Duodenal mucosa (tissue), 2 donors: ENCODE measurements around the gene GPC5.

ENCODE experiments used
- H3K27ac ChIP-seq: one replicate; pipeline ENCODE4 v1.7.0; 2013; ENCODE audit warnings: low read depth, low read length
- H3K27me3 ChIP-seq, 2 donors: one replicate each; pipeline ENCODE4 v1.7.0; 2013; ENCODE audit warnings: low read length in 2 of 2, control low read depth in 1 of 2; ENCODE audit not compliant: insufficient read depth in 2 of 2, control insufficient read depth in 1 of 2
- H3K36me3 ChIP-seq, 2 donors: one replicate each; pipeline ENCODE4 v1.7.0; 2013; ENCODE audit warnings: low read length in 2 of 2, control low read depth in 1 of 2; ENCODE audit not compliant: insufficient read depth in 2 of 2, control insufficient read depth in 1 of 2
- H3K4me1 ChIP-seq, 2 donors: one replicate each; pipeline ENCODE4 v1.7.0; 2013; ENCODE audit warnings: low read length in 2 of 2, control low read depth in 1 of 2; ENCODE audit not compliant: insufficient read depth in 2 of 2, control insufficient read depth in 1 of 2
- H3K4me3 ChIP-seq, 2 donors: one replicate each; pipeline ENCODE4 v1.7.0; 2013; ENCODE audit warnings: low read length in 2 of 2, low read depth in 1 of 2
- H3K9ac ChIP-seq, 2 donors: one replicate each; pipeline ENCODE4 v1.7.0; 2013; ENCODE audit warnings: low read length in 2 of 2, low read depth in 1 of 2
- H3K9me3 ChIP-seq, 2 donors: one replicate each; pipeline ENCODE4 v1.7.0; 2013; ENCODE audit warnings: low read length in 2 of 2, control low read depth in 1 of 2; ENCODE audit not compliant: control insufficient read depth in 1 of 2

The GPC5 gene

DNA sequence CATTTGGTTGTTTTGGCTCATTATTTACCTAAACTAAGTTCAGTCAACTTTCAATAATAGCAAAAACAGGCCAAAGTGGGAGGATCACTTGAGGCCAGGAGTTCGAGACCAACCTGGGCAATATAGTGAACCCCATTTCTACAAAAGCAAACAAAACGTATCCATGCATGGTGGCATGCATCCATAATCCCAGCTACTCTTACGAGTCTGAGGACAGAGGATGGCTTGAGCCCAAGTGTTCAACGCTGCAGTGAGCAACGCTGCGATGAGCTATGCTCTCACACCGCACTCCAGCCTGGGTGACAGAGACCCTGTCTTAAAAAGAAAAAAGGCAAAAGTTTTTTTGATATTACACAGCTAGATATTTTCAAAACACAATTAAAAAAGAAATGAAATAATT lies 1258.2 kb downstream of the GPC5 start:
- Histone ChIP-seq H3K9ac (no peak overlapping the region), H3K36me3 (no peaks in the 10 kb centered on the region), H3K4me3 (no peak overlapping the region), H3K4me1 (no peaks in the 10 kb centered on the region), H3K9me3 (no peaks in the 10 kb centered on the region), H3K27ac (no peak overlapping the region), H3K27me3 (no peaks in the 10 kb centered on the region)

DNA sequence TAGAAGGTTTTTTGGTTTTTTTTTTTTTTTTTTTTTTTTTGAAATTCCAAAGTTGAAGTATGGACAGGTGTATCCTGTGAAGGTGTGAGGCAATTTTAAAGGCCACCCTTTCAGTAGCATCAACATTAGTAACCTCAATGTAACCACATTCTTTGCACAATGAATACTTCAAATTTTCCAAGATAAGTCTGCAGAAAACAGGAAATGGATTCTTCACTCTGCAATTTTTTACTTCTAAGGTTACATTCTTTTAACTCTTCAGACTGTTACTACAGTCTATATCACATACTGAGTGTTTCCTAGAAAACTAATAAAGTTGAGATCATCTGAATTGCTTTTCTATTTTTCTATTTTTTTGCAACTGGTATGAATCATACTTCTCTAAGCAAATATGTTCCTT lies 1259.1 kb downstream of the GPC5 start:
- Histone ChIP-seq H3K4me3 (no peak overlapping the region), H3K27ac (no peak overlapping the region), H3K9ac (no peak overlapping the region), H3K27me3 (no peaks in the 10 kb centered on the region), H3K36me3 (no peaks in the 10 kb centered on the region), H3K4me1 (no peaks in the 10 kb centered on the region), H3K9me3 (no peaks in the 10 kb centered on the region)

DNA sequence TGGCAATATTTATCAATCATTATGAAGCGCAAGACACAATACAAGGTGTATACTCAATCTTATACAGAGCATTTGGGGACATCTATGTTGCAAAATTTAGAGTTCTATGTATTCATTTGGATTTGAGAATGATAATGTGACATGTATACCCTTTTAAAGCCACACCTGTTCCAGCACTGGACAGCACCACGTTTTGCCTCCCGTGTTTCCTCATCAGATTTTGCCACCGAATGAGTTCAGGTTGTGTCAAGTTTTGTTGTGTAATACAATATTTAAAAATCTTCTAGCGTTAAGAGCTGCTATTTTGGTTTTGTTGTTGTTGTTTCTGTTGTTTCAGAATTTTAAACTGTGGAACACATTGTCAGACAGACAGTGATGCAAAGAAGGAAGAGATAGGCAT lies 1259.9 kb downstream of the GPC5 start:
- H3K9me3 ChIP-seq: no peaks in the 10 kb centered on the region
- H3K9ac ChIP-seq: no peak overlapping the region
- H3K27ac ChIP-seq: no peak overlapping the region

DNA sequence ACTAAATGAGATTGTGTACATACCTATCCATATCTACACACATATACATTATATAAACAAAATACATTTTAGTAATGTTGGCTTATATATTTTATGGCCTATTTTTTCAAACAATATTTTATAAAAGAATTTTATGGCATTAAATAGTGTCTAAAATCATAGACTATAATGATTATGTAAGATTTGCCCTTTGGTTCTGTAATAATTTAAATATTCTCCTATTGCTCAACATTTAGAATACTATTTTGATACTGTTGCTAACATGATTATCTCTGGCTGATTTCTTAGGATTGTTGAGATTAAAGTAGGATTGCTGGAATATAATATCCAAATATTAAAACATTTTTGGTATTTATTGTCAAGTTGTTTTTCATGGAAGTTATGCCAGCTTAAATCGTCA lies 1263.0 kb downstream of the GPC5 start:
- H3K27ac ChIP-seq: no peak overlapping the region
- no peak overlapping the region for H3K4me3 ChIP-seq
- no peaks in the 10 kb centered on the region for H3K4me1 ChIP-seq
- no peaks in the 10 kb centered on the region for H3K36me3 ChIP-seq
- H3K27me3 ChIP-seq: no peaks in the 10 kb centered on the region
- no peak overlapping the region for H3K9ac ChIP-seq
- no peaks in the 10 kb centered on the region for H3K9me3 ChIP-seq

More for the DNA sequence above, 1259.9 kb downstream of the GPC5 start:
- Histone ChIP-seq H3K4me3 (no peak overlapping the region), H3K4me1 (no peaks in the 10 kb centered on the region), H3K27me3 (no peaks in the 10 kb centered on the region), H3K36me3 (no peaks in the 10 kb centered on the region)

DNA sequence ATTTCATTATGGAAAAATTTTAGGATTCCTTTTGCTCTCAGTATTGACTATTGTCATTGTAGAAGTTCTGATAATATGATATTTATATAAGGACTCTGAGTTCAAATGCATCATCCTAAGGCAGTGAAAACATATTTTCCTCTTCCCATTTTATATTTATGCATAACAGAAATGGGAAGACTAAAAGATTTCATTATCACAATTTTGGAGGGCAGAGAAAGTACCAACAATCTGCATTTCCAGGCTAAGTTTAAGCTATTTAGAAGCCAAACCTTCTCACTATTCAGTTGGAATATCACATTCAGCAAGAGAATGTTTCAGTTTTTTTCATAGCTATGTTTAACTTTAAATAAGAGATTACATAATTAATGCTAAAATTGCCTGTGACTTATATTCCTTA lies 1269.7 kb downstream of the GPC5 start:
- Histone ChIP-seq H3K9ac (no peak overlapping the region), H3K4me3 (no peak overlapping the region), H3K36me3 (no peaks in the 10 kb centered on the region), H3K27ac (no peak overlapping the region), H3K4me1 (no peaks in the 10 kb centered on the region), H3K27me3 (no peaks in the 10 kb centered on the region), H3K9me3 (no peaks in the 10 kb centered on the region)

DNA sequence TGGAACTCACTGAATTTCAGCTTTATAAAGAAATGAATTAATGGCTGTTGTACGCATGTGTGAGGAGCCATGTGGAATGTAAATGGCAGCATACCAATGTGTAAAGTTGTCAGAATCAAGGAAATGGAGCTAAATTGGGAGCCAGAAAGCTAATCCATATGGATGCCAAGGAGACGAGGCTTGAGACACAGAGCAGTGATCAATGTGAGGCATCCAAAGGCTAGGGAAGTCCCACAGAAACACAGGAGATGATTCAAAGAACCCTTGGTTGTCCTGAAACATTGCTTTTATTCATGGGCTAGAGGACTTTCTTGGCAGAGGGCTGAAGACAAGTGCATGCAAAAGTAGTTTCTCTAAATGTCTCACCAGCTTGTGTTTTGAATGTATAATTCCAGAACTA lies 1271.7 kb downstream of the GPC5 start:
- H3K4me1 ChIP-seq: no peaks in the 10 kb centered on the region
- no peaks in the 10 kb centered on the region for H3K9me3 ChIP-seq
- H3K36me3 ChIP-seq: no peaks in the 10 kb centered on the region
- no peak overlapping the region for H3K9ac ChIP-seq
- H3K27ac ChIP-seq: no peak overlapping the region
- H3K4me3 ChIP-seq: no peak overlapping the region
- no peaks in the 10 kb centered on the region for H3K27me3 ChIP-seq

DNA sequence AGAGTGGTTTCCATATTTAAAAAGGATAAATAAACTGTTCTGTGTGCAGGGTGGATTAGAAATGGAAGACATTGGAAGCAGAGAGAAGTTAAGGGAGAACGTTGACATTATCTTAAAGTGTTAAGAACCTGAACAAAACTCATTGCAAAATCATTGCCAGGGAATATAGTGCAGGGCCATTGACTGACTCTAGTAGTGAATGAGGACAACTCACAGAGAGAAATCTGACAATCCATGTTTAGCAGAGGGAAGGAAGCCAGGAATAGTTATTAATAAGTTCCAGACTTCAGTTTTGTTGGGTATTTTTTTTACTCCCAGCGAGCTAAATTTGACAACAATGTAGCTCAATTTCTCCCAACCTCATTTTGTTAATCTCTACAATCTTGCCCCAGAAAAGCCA lies 1273.4 kb downstream of the GPC5 start:
- Histone ChIP-seq H3K27me3 (no peaks in the 10 kb centered on the region), H3K27ac (no peak overlapping the region), H3K9me3 (no peaks in the 10 kb centered on the region), H3K36me3 (no peaks in the 10 kb centered on the region), H3K4me3 (no peak overlapping the region), H3K9ac (no peak overlapping the region), H3K4me1 (no peaks in the 10 kb centered on the region)

DNA sequence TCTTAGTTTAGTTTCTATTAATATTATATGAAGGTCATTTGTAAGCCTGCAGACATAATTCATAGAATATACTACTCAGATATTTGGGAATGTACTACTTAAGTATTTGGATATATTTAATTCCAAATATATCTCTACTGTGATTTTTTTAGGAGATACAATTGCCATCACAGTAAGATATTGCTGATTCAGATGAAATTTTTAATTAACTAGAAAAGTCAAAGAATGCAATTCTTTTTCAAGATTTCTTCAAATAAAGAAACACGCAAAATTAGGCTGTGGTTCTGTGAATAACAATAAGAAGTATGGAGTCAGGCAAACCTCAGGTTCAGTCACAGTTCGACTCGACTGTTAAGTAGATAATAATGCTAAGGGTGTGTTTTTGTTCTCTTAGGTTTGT lies 1277.8 kb downstream of the GPC5 start:
- no peak overlapping the region for H3K9ac ChIP-seq
- H3K9me3 ChIP-seq: no peaks in the 10 kb centered on the region
- H3K36me3 ChIP-seq: no peaks in the 10 kb centered on the region
- H3K27ac ChIP-seq: no peak overlapping the region
- no peaks in the 10 kb centered on the region for H3K27me3 ChIP-seq
- H3K4me1 ChIP-seq: no peaks in the 10 kb centered on the region
- no peak overlapping the region for H3K4me3 ChIP-seq

DNA sequence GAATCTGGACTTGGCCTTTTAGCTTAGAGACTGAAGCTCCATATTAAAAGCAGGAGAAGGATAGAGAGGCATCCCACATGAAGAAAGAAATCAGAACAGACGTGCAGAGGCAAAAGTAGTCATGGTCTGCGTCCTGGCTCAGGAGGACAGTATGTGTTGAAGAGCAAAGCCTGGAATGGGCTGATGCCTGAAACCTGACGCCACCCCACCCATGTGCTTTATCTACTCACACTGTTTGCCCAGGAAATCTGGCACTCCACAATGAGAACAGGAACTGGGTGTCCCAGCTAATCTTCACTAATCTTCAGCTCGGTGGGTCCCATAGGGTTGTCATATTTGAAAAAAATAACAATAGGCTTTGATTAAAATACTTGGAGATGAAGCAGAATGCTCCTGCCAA lies 1279.2 kb downstream of the GPC5 start:
- Histone ChIP-seq H3K4me3 (no peak overlapping the region), H3K9ac (no peak overlapping the region), H3K9me3 (no peaks in the 10 kb centered on the region), H3K27ac (no peak overlapping the region), H3K27me3 (no peaks in the 10 kb centered on the region), H3K36me3 (no peaks in the 10 kb centered on the region), H3K4me1 (no peaks in the 10 kb centered on the region)

DNA sequence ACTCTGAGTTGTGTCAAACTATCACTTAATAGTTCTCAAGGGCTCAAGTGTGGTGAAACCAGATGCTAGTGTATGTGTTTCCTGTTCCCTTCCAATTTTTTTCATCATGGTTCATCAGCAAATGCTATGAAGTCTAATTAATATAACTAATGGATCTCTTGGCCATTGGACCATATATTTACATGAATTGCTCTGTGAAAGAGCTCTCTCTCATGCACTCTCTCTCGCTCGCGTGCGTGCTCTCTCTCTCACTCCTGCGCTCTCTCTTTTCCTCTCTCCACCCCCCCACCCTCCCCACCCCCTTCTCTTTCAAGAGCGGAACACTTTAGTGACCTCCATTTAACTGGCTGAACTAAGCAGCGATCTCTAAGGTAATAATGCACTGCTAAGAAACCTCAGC lies 1281.2 kb downstream of the GPC5 start:
- Histone ChIP-seq H3K27ac (no peak overlapping the region), H3K27me3 (no peaks in the 10 kb centered on the region), H3K4me3 (no peak overlapping the region), H3K36me3 (no peaks in the 10 kb centered on the region), H3K9me3 (no peaks in the 10 kb centered on the region), H3K4me1 (no peaks in the 10 kb centered on the region), H3K9ac (no peak overlapping the region)

DNA sequence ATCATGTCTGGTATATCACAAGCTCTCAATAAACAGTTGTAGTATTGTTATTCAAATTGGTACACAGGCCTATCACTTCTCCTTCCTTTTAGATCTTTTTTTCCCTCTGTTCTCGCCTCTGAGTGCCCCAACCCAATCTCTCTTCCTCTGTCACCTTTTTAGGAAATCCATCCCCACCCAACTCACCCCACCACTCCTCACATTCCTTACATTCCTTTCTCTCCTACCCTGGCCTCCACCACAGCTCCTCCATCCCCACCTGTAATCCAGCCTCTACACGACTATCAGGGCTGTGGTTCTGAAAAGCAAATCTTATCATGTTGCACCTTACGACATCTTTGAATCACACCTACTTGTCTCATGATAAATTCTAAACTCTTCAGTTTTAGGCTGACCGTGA lies 1282.8 kb downstream of the GPC5 start:
- H3K4me3 ChIP-seq: no peak overlapping the region
- H3K36me3 ChIP-seq: no peaks in the 10 kb centered on the region
- H3K4me1 ChIP-seq: no peaks in the 10 kb centered on the region
- H3K27me3 ChIP-seq: no peaks in the 10 kb centered on the region
- no peak overlapping the region for H3K27ac ChIP-seq
- H3K9me3 ChIP-seq: no peaks in the 10 kb centered on the region
- H3K9ac ChIP-seq: no peak overlapping the region
